A549 (cell line): ENCODE results near the gene ITCH. TPM values are rescaled to one million over a fixed set of nuclear protein-coding genes. Genes with fewer than 3 reads are reported as not detected.

Experiments
- ATAC-seq, 2 experiments: fragments of 200-7000 bp in 1 of 2; fragments of >200 bp in 1 of 2; cut with Nextera tagmentation in 1 of 2; cut with Tn5 transposase in 1 of 2; 3 replicates each; pipeline versions ENCODE4 v1.8.0 to v1.9.1; 2018 to 2020; ENCODE audit warnings: mild to moderate bottlenecking in 1 of 2, moderate library complexity in 1 of 2
- CTCF ChIA-PET: fragments of 300-600 bp; sonication (Branson Sonifier 250); formaldehyde crosslinking; extraction: SDS; loops from one replicate; lab custom pipeline; 2021; ENCODE audit warnings: antibody characterized with exemption, inconsistent platforms; lab: Yijun Ruan, JAX
- POLR2A ChIA-PET: fragments of 350-600 bp; formaldehyde crosslinking; extraction: SDS; loops from one replicate; lab custom pipeline; 2021; ENCODE audit warnings: antibody characterized with exemption, inconsistent platforms; lab: Yijun Ruan, JAX
- DNase-seq, 2 experiments: peaks; one replicate each; pipeline versions ENCODE4 v3.0.0 to v3.0.0-alpha.2; 2011 to 2016; ENCODE audit warnings: low read depth in 1 of 2, low spot score in 1 of 2
- FAIRE-seq: peaks from 2 replicates; lab custom pipeline; 2011; peaks lifted over from hg19 to GRCh38; lab: Jason Lieb, UNC
- H3K27ac ChIP-seq, 2 experiments: fragments of >200 bp; sonication (Bioruptor Twin); formaldehyde crosslinking; 3 replicates each; pipeline ENCODE4 v1.5.1; 2016 to 2017
- H3K4me1 ChIP-seq: fragments of >200 bp; sonication (Bioruptor Twin); formaldehyde crosslinking; 3 replicates; pipeline ENCODE4 v1.6.1; 2016
- H3K4me2 ChIP-seq: fragments of >200 bp; sonication (Bioruptor Twin); formaldehyde crosslinking; 3 replicates; pipeline ENCODE4 v1.6.1; 2016
- H3K4me3 ChIP-seq: fragments of >200 bp; sonication (Bioruptor Twin); formaldehyde crosslinking; 3 replicates; pipeline ENCODE4 v1.5.1; 2016
- H3K9me3 ChIP-seq: fragments of >200 bp; sonication (Bioruptor Twin); formaldehyde crosslinking; 3 replicates; pipeline ENCODE4 v1.6.1; 2016
- BCL3 ChIP-seq: fragments of >200 bp; sonication (Bioruptor Twin); formaldehyde crosslinking; IDR thresholded peaks from 3 replicates; pipeline ENCODE4 v1.6.1; 2016
- BHLHE40 ChIP-seq: IDR thresholded peaks from 2 replicates; pipeline ENCODE4 v1.6.1; 2012; ENCODE audit warnings: low read depth, low read length, inconsistent platforms
- CEBPB ChIP-seq, 2 experiments: fragments of >200 bp in 1 of 2; sonication (Bioruptor Twin) in 1 of 2; formaldehyde crosslinking in 1 of 2; IDR thresholded peaks; 2 replicates each; pipeline ENCODE4 v1.6.1; 2012 to 2016
- CHD4 ChIP-seq: fragments of 200-600 bp; sonication (generic); IDR thresholded peaks from 2 replicates; pipeline ENCODE4 v1.6.1; 2016; ENCODE audit warnings: antibody characterized with exemption, mild to moderate bottlenecking, borderline replicate concordance
- CTCF ChIP-seq: fragments of >200 bp; sonication (Bioruptor Twin); formaldehyde crosslinking; IDR thresholded peaks from 3 replicates; pipeline ENCODE4 v1.5.1; 2016
- E2F6 ChIP-seq: IDR thresholded peaks from 2 replicates; pipeline ENCODE4 v1.6.1; 2012; ENCODE audit warnings: low read depth, borderline replicate concordance
- FOSB ChIP-seq: fragments of 250-450 bp; sonication (Bioruptor Pico); IDR thresholded peaks from 2 replicates; pipeline ENCODE4 v1.5.0; 2020; ENCODE audit warnings: mild to moderate bottlenecking, moderate library complexity
- FOSL2 ChIP-seq, 2 experiments: fragments of 450-650 bp in 1 of 2; fragments of >200 bp in 1 of 2; sonication (Bioruptor Twin) in 1 of 2; formaldehyde crosslinking; IDR thresholded peaks; 2 replicates each; pipeline versions ENCODE4 v1.5.0 to v1.6.1; 2016 to 2020; ENCODE audit warnings: mild to moderate bottlenecking in 1 of 2, moderate library complexity in 1 of 2
- FOXS1 ChIP-seq: fragments of 250-450 bp; sonication (Bioruptor Pico); IDR thresholded peaks from 2 replicates; pipeline ENCODE4 v1.5.0; 2020; ENCODE audit warnings: mild to moderate bottlenecking, moderate library complexity
- HMGXB4 ChIP-seq: fragments of 250-450 bp; sonication (Bioruptor Pico); IDR thresholded peaks from 2 replicates; pipeline ENCODE4 v1.5.0; 2021; ENCODE audit warnings: mild to moderate bottlenecking, moderate library complexity, borderline replicate concordance
- HOXB5 ChIP-seq: fragments of 250-450 bp; sonication (Bioruptor Pico); IDR thresholded peaks from 2 replicates; pipeline ENCODE4 v1.5.0; 2020; ENCODE audit warnings: mild to moderate bottlenecking, moderate library complexity
- NPAS2 ChIP-seq: fragments of 250-450 bp; sonication (Bioruptor Pico); IDR thresholded peaks from 2 replicates; pipeline ENCODE4 v1.8.0; 2022; ENCODE audit warnings: mild to moderate bottlenecking, moderate library complexity, borderline replicate concordance
- NR3C1 ChIP-seq: fragments of >200 bp; sonication (Bioruptor Twin); formaldehyde crosslinking; IDR thresholded peaks from 3 replicates; pipeline ENCODE4 v1.6.1; 2017
- PHF8 ChIP-seq: fragments of 200-600 bp; sonication (generic); IDR thresholded peaks from 2 replicates; pipeline ENCODE4 v1.6.1; 2016; ENCODE audit warnings: low read depth, mild to moderate bottlenecking, antibody characterized with exemption, moderate library complexity, borderline replicate concordance
- RAD21 ChIP-seq, 2 experiments: fragments of >200 bp in 1 of 2; sonication (Bioruptor Twin) in 1 of 2; formaldehyde crosslinking in 1 of 2; IDR thresholded peaks in 1 of 2; conservative IDR thresholded peaks in 1 of 2; 2 replicates in 1 of 2; 3 replicates in 1 of 2; pipeline ENCODE4 v1.6.1; 2012 to 2018; ENCODE audit warnings: inconsistent platforms in 1 of 2
- RNF2 ChIP-seq: fragments of 200-600 bp; sonication (generic); IDR thresholded peaks from 2 replicates; pipeline ENCODE4 v1.6.1; 2016; ENCODE audit warnings: low read depth, mild to moderate bottlenecking, antibody characterized with exemption, moderate library complexity, borderline replicate concordance
- SREBF2 ChIP-seq: fragments of 450-650 bp; IDR thresholded peaks from 2 replicates; pipeline ENCODE4 v1.6.1; 2014; ENCODE audit warnings: mild to moderate bottlenecking, moderate library complexity
- ZC3H11A ChIP-seq: fragments of 450-650 bp; IDR thresholded peaks from 2 replicates; pipeline ENCODE4 v1.6.1; 2014; ENCODE audit warnings: antibody characterized with exemption, mild to moderate bottlenecking
- ZNF302 ChIP-seq: fragments of 250-450 bp; sonication (Bioruptor Pico); IDR thresholded peaks from 2 replicates; pipeline ENCODE4 v1.9.0; 2021; ENCODE audit warnings: inconsistent platforms, mild to moderate bottlenecking, moderate library complexity
- WGBS: methylation state at CpG from one replicate; pipeline ENCODE4 v1.1.6; 2017; ENCODE audit errors: missing lambda C conversion rate; 5-methylcytosine and 5-hydroxymethylcytosine counted together
- polyA plus RNA-seq, 4 experiments: library from polyadenylated mRNA; depleted of rRNA in 3 of 4; stranded (reverse); fragments of >200 nt; fragmentation: RNase III in 1 of 4; extraction: RNeasy Plus Mini Kit Qiagen cat#74134 plus additional on column Dnase treatment in 1 of 4; gene quantifications; 2 replicates in 3 of 4; 3 replicates in 1 of 4; pipeline ENCODE4 v1.2.3, GENCODE V29; 2011 to 2017

ITCH gene
- polyA plus RNA-seq, 2 of the 4 experiments (the other 2 are of a cell fraction) = 23.9 to 24.4 TPM

GRCh38 chr20:34541264-34541901, 178.3 kb downstream of the ITCH start:
- no peaks in the 10 kb centered on the region for H3K9me3 ChIP-seq
- no peak overlapping the region for H3K4me2 ChIP-seq
- no peak for DNase-seq
- no peak for FAIRE-seq
- no peak overlapping the region for H3K4me3 ChIP-seq
- TF ChIP-seq CHD4 (no peak), RNF2 (no peak), FOXS1 (CRISPR knock-in tag) (no peak), E2F6 (no peak), RAD21 (conservative IDR thresholded peaks at IDR 0.05 in 1 of 2, IDR thresholded peaks at IDR 0.05 in 1 of 2) (no peak), SREBF2 (no peak), CEBPB (IDR thresholded peaks at IDR 0.05) (no peak), NPAS2 (CRISPR knock-in tag) (no peak), BCL3 (no peak), ZNF302 (CRISPR knock-in tag) (no peak), PHF8 (no peak)
- H3K4me1 ChIP-seq = no peaks in the 10 kb centered on the region
- ChIA-PET POLR2A (no interaction called here), CTCF (interaction anchor here (1.8 to 5.3 kb wide), 2 partner anchors 11 to 229 kb away, joined by 7 to 35 read pairs; no protein-coding TSS in a partner anchor)
- no peak overlapping the region for H3K27ac ChIP-seq
- no peak for ATAC-seq
- 88% methylated on average over 13 of the region's 13 CpGs for WGBS

- H3K4me2 ChIP-seq = no peak overlapping the region
- DNase-seq = no peak
- TF ChIP-seq BHLHE40 (no peak), ZNF302 (CRISPR knock-in tag) (no peak), HMGXB4 (CRISPR knock-in tag) (no peak)
- TF ChIP-seq, all 56 proteins: peak for 0
- 93% methylated on average over 16 of the region's 16 CpGs for WGBS
- Histone ChIP-seq H3K9me3 (no peaks in the 10 kb centered on the region), H3K4me3 (no peak overlapping the region), H3K27ac (no peak overlapping the region), H3K4me1 (no peaks in the 10 kb centered on the region)
- ChIA-PET POLR2A (no interaction called here), CTCF (interaction anchor here (0.6 to 5.3 kb wide), 5 partner anchors 12 to 230 kb away, joined by 3 to 35 read pairs (median 7); no protein-coding TSS in a partner anchor)
- ATAC-seq (no peak), FAIRE-seq (no peak)
Observed at GRCh38 chr20:34541917-34542316, 178.8 kb downstream of the ITCH start.

GRCh38 chr20:34542439-34542838, 179.4 kb downstream of the ITCH start:
- Histone ChIP-seq H3K4me3 (no peak overlapping the region), H3K4me1 (no peaks in the 10 kb centered on the region), H3K4me2 (no peak overlapping the region), H3K27ac (no peak overlapping the region), H3K9me3 (no peaks in the 10 kb centered on the region)
- no peak for TF ChIP-seq CEBPB (IDR thresholded peaks at IDR 0.05)
- no peak for TF ChIP-seq HOXB5 (CRISPR knock-in tag)
- TF ChIP-seq ZC3H11A = no peak
- no peak for TF ChIP-seq NR3C1
- TF ChIP-seq NPAS2 (CRISPR knock-in tag) = no peak
- TF ChIP-seq FOSL2 (IDR thresholded peaks at IDR 0.05) = no peak
- no peak for TF ChIP-seq FOSL2 (CRISPR knock-in tag; IDR thresholded peaks at IDR 0.05)
- no peak for TF ChIP-seq E2F6
- no peak for TF ChIP-seq CHD4
- TF ChIP-seq FOSB (CRISPR knock-in tag) = no peak
- TF ChIP-seq CTCF = no peak
- WGBS = 98% methylated on average over 6 of the region's 6 CpGs
- ATAC-seq (no peak), DNase-seq (no peak), FAIRE-seq (no peak)
- POLR2A ChIA-PET = no interaction called here
- CTCF ChIA-PET = interaction anchor here (0.6 to 2.0 kb wide), 5 partner anchors 15 to 200 kb away, joined by 3 to 7 read pairs (median 3); no protein-coding TSS in a partner anchor
